Stimulated activated CD4-positive, alpha-beta T cell treated with anti-CD3 and anti-CD28 coated beads, Interleukin-1b, Interleukin-23, amount 100 ng/mL, for 4 hours (primary cell): ENCODE results near the gene TBX2.

Experiments
- DNase-seq, 2 donors: peaks; one replicate each; pipeline ENCODE4 v3.0.0-alpha.2; 2020; ENCODE audit warnings: low read depth in 2 of 2

TBX2 gene

DNA sequence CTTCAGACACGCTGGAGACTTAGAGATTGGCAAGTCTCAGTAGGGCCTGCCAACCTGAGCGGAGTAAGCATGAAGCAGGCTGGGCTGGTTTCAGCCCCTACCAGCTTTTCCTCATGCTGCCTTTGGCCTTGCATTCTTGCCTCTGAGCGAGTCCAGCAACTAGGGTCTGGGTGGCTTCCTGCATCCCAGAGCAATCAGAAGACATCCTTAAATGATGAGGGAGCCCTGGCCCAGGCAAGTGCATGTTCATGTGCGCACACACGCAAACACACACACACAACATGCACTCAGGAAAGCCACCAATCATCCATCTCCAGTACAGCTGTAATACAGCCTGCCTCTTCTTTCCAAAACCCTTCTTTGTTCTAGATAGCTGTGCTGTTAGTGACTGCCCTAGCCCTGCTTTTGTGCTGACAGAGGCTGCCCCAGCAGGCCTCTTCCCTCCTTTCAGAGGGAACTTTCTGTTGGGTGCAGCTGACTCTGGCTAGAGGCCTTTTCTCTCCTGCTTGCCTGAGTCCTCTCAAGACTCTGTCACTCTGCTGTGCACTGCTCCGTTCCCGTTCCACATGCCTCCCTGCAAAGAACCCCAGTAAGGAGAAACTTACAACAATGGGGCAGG is 30.7 kb upstream of the TBX2 start:
- no peak for DNase-seq

DNA sequence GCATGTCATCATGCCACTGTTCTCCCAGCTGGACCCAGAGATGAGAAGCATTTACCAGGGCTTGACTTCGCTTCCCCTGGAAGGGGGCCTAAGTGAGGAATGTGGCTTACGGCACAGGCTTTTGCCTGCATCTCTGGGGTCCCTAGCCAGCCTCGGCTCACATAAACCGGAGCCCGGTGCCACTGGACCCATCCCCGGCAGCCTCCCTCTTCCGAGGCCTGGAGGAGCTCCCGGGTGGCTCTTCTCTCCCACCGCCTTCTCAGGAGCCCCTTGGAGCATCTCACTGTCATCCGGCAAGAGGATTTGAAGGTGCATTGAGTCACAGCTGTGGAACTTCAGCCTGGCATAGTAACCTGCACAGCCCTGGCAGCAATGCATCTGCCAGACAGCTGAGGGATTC is 29.9 kb upstream of the TBX2 start:
- no peak for DNase-seq

DNA sequence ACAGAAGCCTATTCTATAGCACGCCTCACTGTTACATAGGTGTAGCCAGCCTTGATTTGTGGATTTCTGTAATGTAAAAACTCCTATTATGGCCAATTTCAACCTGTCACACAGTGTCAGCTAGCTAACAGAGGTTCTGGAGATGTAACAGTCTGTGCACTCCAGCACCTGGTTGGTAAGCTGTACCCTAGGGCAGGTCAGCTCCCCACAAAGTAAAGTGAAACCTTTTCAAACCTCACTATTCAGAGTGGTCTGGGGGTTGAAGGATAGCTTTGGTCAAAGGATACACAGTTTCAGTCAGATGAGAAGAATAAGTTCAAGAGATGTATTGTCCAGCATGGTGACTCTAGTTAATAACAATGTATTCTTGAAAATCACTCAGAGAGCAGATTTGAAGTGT is 28.5 kb upstream of the TBX2 start:
- no peak for DNase-seq

DNA sequence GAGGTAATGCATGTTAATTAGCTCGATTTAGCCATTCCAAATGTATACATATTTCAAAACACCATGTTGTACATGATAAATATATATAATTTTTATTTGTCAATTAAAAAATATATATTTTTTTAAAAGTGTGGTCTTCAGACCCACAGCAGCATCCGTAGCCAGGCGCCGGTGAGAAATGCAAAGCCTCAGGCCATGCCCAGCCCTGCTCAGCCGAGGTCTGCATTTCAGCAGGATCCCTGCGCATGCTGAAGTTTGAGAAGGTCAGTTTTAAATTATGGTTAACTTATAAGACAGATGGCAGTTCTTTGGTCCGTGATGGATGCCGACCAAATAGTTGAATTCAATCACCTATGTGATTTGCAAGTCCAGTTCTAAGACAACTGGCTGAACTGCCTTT is 28.0 kb upstream of the TBX2 start:
- no peak for DNase-seq

DNA sequence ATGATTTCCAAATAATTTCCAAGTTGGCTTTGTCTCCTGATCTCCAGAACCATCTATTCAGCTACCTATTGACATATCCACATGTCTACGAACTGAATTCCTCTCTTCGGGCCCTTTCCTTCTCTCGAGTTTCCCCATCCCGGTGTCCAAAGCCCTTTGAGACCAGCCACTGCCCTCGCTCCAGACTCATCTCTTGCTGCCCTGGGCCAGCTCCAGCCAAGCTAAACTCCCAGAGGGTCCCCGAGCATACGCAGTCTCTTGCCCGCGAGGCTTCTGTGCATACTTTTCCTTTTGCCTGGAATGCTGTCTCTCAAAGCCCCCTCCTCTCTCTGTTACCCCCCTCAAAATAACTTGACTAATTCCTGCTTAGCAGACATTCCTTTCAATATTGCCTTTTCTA is 27.2 kb upstream of the TBX2 start:
- no peak for DNase-seq

DNA sequence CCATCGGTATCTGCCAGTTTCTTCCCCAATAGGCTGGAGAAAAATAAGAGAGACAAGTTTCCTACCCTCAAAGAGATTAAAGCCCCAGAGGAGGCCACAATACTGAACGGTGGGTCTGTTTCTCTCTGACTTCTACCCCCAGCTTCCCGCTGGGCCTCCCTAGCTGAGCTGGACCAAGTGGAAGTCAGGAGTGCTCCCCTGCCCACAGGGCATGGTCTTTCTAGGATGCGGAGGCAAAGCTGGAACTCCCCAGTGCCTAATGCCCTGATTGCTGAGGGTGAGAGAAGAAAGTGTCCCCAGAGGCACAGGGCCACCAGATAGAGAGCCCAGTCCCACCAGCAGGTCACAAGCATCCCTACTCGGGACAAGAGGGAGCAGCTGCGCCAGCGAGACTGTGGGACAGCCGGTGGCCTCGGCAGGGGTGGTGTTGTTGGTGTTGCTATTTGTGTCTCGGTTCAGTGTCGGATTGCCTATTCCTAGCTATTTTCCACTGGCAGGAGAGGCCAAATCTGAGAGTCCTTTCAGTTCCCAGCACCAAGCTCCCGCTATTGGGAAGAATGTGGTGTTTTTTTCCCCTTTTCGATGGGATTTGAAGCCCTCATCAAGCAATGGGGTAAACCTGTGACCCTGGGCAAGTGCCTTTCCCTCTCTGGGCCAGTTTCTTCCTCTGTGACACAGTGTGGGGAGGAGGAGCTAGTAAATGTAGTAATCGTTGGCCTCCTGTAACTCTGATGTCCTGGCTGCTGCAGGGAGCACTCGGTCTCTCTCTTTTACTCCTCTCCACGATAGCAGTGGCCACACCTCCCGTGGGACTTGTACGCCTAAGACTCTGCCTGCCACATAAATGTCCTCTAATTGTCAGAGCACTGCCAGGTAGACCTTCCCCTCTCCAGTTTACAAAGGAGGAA is 22.5 kb upstream of the TBX2 start:
- DNase-seq: no peak

DNA sequence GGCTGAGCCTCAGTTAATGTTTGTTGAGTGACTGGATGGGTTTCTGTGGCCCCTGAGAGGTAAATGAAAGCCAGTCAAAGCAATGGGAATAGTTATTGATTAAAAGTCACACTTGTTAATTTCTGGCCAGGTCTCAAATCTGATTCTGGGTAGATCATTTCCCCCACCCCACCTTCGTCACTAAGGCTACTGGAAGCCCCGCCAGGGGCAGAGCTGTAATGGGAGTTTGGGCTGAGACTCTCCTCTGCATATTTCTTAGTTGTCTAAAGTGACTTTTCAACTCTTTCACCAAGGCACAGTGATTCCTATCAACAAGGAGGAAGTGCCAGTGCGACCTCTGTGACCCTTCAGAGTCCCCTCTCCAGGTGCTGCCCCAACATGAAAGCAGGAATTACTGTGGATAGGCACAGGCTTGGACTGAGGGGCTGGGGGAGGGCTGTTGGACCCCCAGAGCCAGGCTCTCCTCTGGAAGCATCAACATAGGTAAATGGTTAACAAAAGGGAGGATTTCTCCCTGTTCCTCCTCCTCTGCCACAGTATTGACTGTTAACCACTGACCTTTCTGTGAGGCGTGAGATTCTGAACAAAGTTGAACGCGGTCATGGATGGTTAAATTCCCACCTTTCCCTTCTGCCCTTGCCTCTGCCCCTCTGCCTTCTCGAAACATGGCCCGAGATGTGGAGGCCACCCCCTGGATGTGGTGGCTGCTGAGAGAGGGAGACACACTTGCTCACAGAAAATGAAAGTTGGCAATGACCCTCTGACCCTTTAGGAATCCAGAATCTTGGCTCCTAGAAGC is 20.8 kb upstream of the TBX2 start:
- no peak for DNase-seq

DNA sequence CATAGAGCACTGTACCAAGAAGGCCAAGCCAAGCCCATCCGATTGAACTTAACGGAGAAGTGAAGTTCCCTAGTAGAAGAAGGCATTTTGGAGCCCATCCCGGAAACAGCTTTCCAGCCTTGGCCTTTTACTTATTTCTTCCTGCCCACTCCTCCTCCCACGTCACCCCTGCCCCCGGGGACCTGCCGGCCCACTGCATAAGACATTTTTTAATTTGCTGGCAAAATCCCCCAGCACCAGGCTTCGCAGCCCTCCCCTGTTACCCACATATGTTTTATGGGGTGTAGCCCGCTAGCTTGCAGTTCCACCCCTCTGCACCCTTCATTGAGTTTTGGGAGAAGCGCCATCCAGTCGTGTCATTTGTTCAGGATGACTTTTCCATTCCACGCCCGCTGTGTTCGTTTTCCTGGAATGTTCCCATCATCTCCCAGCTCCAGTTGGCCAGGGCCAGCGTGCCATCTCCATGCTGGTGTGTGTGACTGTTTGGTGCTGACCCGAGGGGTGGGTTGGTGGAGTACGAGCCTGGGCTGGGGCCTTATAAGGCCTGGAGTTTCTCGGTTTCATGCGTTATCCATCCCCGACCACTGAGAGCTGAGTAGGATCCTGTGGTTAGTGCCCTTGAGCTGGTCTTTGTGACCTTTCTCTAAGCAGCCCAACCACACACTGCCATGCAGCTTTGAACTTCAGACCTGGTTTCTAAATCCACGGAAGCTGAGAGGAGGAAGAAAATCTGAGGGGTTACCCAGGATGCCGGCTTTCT is 20.0 kb upstream of the TBX2 start:
- no peak for DNase-seq

DNA sequence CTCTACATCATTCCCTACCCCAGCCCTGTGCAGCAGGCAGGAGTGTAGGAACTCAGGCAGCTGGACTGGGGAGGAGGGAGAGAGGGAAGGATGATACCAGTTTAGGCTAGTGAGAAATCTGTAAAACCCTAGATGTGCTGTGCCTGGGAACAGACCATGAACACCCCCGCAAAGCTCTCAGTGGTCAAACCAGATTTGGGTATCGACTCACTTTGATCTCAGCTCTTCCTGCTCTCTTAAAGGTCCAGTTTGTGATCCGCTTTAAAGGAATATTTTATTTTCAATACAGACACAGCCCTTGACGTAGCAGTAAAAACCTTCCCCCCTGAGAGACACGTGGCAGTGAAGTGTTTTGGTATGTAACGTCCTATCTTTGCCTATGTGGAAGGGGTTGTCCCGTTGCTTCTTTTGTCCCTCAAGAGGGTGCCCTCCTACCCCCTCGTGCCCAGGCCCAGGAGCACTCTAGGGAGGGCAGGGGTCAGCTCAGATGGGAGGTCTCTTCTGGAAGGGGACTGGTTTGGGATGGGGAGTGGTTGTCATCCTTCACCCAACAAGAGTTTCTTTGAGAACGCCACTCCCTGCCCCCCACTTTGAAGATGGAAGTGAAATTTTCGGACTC is 19.3 kb upstream of the TBX2 start:
- no peak for DNase-seq

DNA sequence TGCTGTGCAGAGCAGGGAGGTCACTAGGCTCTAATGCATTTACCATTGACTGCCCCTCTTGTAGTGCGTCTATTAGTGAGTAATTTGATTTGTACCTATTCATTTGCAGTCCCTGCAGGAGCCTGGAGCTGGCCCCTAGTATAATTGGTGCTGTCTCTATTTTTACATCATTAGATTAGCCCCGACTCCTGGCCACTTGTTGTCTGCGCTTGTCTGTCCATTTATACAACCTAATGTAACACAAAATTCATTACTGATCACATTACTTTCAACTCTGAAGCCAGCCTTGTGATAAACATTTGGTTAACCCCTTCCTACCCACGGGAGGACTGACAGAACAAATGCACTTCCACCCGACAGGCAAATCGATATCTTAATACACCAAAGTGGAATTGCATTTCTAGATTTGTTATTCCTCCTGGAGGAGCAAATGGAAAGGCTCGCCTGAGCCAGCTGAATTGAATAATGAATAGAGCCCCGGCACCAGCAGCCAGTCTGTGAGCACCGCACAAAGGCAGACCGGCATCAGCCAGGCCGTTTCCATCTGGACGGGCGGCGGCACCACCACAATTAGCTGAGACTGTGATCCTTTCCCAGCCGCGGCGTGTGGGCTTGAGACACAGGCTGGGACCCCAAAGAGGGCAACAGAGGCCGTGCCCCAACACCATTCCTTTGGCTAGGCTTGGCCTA is 18.7 kb upstream of the TBX2 start:
- no peak for DNase-seq

DNA sequence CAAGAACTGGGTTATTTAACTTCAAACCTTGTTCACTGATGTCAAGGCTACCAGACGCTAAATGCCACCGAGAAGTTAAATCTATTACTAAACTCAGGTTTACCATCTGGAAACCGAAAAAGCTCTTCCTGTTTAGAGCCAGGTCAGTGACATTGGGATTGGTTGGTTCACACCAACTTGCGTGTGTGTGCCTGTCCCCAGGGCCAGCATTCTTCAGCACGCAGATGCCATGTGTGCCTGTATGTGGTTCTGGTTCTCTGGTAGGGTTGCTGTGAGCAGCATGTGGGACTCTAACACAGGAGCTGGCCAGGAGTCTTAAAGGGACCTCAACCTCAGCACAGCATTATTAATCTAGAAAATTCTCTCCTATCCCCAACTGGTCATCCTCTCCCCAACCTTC is 18.1 kb upstream of the TBX2 start:
- DNase-seq: no peak

DNA sequence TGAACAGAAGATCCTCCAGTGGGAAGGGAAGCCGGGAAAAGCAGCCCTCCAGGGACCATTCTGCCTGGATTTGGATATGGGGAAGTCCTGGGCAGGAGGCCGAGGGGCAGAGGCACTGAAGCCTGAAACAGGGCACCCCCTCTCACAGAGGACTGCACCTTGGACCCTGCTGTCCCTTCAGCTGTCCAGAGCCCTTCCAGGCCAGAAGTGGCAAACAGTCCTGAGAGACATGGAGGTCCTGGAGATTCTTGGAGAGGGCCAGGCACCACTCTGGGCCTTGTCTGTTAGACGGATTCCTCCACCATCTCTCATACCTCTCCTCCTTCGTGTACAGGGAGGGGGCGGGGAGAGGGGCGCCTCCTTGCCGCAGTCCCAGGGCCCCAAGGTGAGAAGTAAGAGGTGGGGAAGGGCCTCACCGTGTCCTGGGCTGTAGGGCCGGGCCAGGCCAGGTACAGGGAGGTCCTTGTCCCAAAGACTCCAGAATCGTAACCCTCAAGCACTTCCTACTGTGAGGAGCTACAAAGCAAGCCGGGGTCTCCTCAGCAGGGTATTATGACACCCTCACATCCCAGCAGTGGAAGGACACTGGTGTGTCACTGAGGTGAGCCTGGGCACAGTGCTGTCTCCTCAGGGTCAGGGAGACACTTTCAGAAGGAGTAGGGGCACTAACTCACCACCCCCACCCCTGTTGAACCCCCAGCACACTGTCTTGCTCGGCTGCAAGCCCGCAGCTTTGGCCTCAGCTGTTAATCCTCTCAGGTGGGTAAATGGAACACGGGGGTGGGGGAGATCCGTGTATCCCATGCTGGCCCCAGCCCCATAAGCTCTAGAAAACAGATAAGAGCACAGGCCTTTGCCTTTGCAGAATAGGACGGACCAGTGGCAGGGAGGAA is 16.6 kb upstream of the TBX2 start:
- DNase-seq: no peak

DNA sequence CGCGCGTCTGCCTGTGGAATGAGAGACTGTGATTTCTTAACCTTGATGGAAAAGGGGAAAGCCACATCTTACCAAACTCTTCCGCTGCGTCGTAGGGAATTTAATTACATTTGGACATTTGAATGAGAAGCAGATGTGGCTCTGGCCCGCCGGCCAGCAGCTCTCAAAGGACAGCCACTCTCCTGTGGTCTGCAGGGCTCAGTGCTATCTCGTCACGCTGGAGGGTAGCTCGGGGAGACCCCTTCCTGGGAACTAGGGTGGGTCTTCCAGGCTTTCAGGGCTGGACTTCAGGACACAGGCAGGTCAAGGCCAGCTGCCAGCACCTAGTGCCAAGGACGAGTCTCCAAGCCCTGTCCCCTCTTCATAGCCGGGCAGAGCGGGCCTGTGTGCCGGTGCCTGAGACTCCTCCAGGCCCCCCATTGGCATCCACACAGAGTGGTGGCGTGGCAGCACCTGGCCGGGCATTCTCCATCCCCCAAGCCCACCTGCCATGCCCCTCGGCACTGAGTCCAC is 15.9 kb upstream of the TBX2 start:
- no peak for DNase-seq

DNA sequence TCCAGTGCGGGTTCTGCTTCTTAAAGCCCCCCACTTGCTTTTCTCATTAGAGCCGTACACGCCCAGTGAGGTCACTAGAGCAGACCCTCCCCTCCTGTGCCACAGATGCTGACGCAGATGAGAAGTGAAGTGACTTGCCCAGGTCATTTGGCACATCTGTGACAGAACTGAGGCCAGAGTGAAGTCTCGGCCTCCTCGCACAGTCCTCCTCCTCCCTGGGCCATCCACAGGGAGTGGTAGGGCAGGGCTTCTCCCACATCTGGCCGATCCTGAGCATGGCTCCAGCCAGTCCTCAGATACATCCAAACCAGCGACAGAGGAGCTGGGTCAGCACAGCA is 15.3 kb upstream of the TBX2 start:
- no peak for DNase-seq

DNA sequence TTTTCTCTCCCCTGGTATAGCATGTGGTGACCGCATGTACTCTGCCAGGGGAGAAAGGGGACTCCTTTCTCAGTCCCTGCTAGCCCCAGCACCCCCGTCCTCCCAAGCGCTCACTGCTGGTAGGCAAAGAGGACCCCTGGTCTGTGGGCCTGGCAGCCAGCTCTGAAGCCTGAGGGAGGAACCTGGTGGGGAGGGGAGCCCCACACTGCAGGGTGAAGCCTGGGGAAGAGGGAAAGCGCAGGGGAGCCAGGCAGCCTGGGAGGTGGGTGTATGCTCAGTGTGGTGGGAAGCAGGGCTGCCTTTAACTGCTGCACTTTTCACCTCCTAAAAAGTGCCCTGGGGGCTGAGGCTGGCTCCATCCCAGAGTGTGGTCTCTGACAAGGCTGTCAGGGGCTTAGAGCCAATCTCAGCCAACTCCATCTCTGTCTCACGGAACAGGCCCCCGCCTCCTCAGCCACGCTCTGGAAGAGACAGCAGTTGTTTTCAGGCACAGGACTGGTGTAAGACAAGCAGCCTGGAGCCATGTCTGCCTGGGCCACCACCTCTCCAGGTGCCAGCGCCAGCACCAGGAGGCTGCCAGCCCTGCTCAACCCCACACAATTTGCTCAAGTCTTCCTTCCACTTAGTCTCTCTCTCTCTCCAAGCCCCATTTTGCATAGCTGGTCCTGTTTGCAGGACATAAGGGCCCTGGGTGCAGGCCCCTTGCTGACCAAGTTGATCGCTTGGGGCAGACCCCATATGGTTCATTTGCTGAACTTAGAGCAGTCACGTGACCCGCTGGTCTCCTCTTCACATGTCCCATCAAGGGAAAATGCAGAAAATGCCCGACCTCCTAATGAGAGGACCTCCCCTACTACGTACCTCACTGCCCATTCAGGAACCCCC is 14.7 kb upstream of the TBX2 start:
- no peak for DNase-seq

DNA sequence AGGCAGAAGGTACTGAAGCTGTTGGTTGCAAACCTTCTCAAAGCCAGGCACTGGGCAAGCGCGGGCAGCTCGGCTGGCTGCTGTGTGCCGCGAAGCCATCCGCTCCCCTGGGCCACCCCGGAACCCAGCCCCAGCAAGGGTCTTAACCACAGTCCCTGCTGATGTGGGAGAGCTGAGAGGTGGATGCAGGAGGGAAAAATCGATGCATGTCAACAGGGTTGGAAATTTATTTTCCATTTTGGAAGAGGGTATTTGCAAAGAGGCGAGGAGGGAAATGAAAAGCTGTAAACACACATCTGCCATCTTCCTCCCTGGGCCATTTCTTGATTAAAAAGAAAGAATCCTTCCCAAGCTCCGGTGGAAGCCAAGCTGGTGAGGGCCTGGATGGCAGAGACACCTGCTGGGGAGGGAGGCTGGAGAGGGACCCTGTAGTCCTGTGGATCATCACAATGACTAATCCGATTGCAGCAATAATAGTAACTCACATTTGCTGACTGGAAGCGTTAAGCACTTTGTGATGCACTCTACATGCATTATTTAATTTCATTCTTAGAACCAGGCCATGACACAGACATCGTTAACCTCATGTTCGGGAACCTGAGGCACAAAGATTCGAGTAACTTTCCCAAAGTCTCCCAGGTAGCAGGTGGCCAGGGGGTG is 13.9 kb upstream of the TBX2 start:
- DNase-seq: no peak

DNA sequence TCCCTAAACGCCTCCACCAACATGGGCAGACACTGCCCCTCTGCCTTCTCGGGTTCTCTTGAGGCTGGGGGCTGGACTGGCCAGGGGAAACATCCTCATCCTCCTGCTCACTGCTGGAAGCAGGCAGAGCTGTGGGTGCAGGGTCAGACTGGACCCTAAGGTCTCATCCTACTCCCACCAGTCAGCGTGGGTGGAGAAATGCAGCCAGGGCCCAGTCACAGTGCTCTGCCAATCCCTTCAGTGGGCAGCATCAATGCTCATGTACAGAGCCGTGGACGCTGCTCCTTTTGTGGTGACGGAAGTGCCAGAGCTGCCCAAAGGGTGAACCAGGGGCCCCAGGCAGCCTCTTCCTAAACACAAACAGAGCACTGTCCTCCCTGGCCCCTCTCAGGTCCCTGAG is 13.4 kb upstream of the TBX2 start:
- no peak for DNase-seq

DNA sequence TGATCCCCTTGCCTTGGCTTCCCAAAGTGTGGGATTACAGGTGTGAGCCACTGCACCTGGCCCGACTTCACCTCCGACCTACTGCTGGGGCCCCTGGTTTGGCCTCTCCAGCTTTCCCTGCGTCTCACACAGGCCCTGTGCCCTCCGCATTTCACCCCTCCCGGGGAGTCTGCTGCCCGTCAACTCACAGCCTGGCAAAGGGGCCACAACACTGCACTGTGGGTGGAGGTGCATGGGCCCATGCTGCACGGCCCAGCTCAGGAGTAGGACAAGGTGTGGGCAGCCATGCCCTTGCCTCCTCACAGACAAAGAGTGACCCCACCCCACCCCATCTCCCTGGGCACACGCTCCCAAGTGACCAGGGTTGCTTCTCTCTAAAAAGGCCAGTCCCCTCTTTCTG is 12.6 kb upstream of the TBX2 start:
- DNase-seq: no peak
